Natural killer cell treated with Interleukin-12 subunit alpha and Interleukin-12 subunit beta and Interleukin-15 and Interleukin-18, amount 100 ng/mL, for 72 hours (primary cell): ENCODE results near the gene SRCAP. TPM values are rescaled to one million over a fixed set of nuclear protein-coding genes. Genes with fewer than 3 reads are reported as not detected.

Experiments
- ATAC-seq, 2 donors: fragments of 150-1000 bp; cut with Tn5 transposase in 1 of 2; sonication (Bioruptor Pico), chemical (Tn5 transposase) in 1 of 2; 2 replicates each; pipeline ENCODE4 v1.10.0; 2021
- DNase-seq: peaks from one replicate; pipeline ENCODE4 v3.0.0; 2022; ENCODE audit warnings: low spot score
- H3K27ac Mint-ChIP-seq, 2 donors: 1 replicate in 1 of 2; 2 replicates in 1 of 2; pipeline ENCODE4 v1.8.0; 2022; ENCODE audit warnings: mixed read lengths in 2 of 2, mild to moderate bottlenecking in 1 of 2, moderate library complexity in 1 of 2
- H3K27me3 Mint-ChIP-seq, 2 donors: 1 replicate in 1 of 2; 2 replicates in 1 of 2; pipeline ENCODE4 v1.8.0; 2022; ENCODE audit warnings: mixed read lengths in 2 of 2
- H3K36me3 Mint-ChIP-seq: one replicate; pipeline ENCODE4 v1.8.0; 2022; ENCODE audit warnings: mixed read lengths
- H3K4me1 Mint-ChIP-seq, 2 donors: 1 replicate in 1 of 2; 2 replicates in 1 of 2; pipeline ENCODE4 v1.8.0; 2022; ENCODE audit warnings: low read depth in 2 of 2, mixed read lengths in 2 of 2, mild to moderate bottlenecking in 1 of 2
- H3K4me3 Mint-ChIP-seq: one replicate; pipeline ENCODE4 v1.8.0; 2022; ENCODE audit warnings: mixed read lengths
- H3K9me3 Mint-ChIP-seq: 2 replicates; pipeline ENCODE4 v1.8.0; 2022; ENCODE audit warnings: mixed read lengths
- total RNA-seq, 2 donors: library from RNA; stranded (reverse); gene quantifications; one replicate each; pipeline ENCODE4 v1.2.3, GENCODE V29; 2022

Gene SRCAP
- total RNA-seq, 2 donors from 2014 or later: 90.8 to 121 TPM

DNA sequence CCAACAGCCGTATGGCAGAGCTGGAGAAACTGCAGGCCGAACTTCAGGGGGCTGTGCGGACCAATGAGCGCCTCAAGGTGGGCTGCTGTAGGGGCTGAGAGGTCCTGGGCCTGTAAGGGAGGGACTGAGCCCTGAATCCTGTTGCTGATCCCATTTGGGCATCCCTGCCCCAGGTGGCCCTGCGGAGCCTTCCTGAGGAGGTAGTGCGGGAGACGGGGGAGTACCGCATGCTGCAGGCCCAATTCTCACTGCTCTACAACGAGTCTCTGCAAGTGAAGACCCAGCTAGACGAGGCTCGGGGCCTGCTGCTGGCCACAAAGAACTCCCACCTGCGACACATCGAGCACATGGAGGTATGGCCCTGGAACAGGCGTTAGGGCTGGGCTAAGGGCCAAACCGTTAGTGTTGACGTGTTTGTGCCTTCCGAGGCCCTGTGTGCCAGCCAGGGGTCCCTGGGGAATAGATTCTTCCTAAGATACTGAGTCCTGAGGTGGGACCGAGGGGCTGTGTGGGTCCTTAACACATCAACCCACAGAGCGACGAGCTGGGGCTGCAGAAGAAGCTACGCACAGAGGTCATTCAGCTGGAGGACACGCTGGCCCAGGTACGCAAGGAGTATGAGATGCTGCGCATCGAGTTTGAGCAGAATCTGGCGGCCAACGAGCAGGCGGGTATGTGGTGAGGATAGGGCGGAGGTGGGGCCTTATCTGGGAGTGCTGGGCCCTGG, 67.4 kb downstream of the SRCAP start:
- no peaks in the 10 kb centered on the region for H3K9me3 Mint-ChIP-seq
- H3K4me3 Mint-ChIP-seq: no peak overlapping the region
- H3K36me3 Mint-ChIP-seq: peaks cover 34% of the 10 kb centered on the region
- DNase-seq (peak; percentile 58), ATAC-seq (no peak)
- H3K27me3 Mint-ChIP-seq: no peaks in the 10 kb centered on the region
- peaks cover 29 to 46% of the 10 kb centered on the region in 2 donors for H3K4me1 Mint-ChIP-seq
- H3K27ac Mint-ChIP-seq: no peak overlapping the region

DNA sequence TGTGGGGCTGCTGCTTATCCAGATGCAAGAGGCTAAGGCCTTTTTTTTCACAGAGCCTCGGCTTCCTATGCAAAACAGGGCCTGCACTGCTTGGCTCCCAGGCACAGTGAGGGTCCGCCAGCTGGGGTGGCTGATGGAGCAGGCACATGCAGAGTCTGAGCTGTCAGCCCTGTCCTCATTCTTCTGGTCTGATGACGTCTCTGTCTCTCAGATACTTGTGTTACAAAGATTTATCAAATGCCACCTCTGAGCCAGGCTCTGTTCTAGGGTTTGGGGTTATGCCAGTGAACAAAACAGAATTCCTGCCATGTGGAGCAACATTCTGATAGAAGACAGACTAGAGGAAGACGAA, 67.9 kb downstream of the SRCAP start:
- peaks cover 29 to 41% of the 10 kb centered on the region in 2 donors for H3K4me1 Mint-ChIP-seq
- ATAC-seq: no peak
- H3K27me3 Mint-ChIP-seq: no peaks in the 10 kb centered on the region
- DNase-seq: no peak
- H3K9me3 Mint-ChIP-seq: no peaks in the 10 kb centered on the region
- H3K4me3 Mint-ChIP-seq: no peak overlapping the region
- H3K36me3 Mint-ChIP-seq: peaks cover 34% of the 10 kb centered on the region
- H3K27ac Mint-ChIP-seq: peak overlapping the region; percentile 6 to 32

DNA sequence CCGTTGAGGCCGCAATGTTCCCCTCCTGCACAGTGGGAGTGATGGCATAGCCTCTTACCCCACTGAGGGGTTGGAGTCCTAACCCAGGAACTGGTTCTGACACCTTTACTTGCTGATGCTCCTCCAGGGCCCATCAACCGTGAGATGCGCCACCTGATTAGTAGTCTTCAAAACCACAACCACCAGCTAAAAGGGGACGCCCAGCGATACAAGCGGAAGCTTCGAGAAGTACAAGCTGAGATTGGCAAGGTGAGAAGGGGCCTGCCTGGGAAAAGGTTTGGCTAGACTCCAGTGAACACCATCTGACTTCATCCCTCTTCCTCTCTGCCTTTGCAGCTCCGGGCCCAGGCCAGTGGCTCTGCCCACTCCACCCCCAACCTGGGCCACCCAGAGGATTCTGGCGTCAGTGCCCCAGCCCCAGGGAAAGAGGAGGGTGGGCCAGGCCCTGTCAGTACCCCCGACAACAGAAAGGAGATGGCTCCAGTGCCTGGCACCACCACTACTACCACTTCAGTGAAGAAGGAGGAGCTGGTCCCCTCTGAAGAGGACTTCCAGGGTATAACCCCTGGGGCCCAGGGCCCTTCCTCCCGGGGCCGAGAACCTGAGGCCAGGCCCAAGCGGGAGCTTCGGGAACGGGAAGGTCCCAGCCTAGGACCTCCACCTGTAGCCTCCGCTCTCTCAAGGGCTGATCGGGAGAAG, 68.9 kb downstream of the SRCAP start:
- Mint-ChIP-seq H3K9me3 (no peaks in the 10 kb centered on the region), H3K4me3 (no peak overlapping the region), H3K27me3 (no peaks in the 10 kb centered on the region), H3K4me1 (peaks cover 31 to 40% of the 10 kb centered on the region in 2 donors), H3K27ac (no peak overlapping the region), H3K36me3 (peaks cover 42% of the 10 kb centered on the region)
- DNase-seq (peak; percentile 59), ATAC-seq (peak; percentile 62 to 63)

DNA sequence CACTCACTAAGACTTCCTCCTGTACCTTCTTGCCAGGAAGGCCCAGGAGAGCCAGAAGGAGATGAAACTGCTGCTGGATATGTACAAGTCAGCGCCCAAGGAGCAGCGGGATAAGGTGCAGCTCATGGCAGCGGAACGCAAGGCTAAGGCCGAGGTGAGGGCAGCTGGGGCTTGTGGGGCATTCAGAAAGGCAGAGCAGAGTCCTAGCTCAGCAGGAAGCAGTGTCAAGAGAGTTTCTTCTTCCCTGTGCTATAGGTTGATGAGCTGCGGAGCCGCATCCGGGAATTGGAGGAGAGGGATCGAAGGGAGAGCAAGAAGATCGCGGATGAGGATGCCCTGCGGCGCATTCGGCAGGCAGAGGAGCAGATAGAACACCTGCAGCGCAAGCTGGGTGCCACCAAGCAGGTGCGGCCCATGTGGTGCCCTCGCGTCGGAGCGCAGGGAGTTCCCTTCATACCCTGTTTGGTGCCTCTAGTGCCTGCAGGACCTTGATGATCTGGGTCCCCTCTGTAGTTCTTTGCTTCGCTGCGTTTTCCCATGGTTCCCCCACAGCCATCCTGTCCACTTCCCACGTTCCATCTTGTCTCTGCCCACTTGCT, 69.7 kb downstream of the SRCAP start:
- DNase-seq (peak; percentile 46), ATAC-seq (no peak)
- H3K27me3 Mint-ChIP-seq: no peaks in the 10 kb centered on the region
- no peak overlapping the region for H3K4me3 Mint-ChIP-seq
- peaks cover 27 to 34% of the 10 kb centered on the region in 2 donors for H3K4me1 Mint-ChIP-seq
- no peak overlapping the region for H3K27ac Mint-ChIP-seq
- no peaks in the 10 kb centered on the region for H3K9me3 Mint-ChIP-seq
- H3K36me3 Mint-ChIP-seq: peaks cover 44% of the 10 kb centered on the region

DNA sequence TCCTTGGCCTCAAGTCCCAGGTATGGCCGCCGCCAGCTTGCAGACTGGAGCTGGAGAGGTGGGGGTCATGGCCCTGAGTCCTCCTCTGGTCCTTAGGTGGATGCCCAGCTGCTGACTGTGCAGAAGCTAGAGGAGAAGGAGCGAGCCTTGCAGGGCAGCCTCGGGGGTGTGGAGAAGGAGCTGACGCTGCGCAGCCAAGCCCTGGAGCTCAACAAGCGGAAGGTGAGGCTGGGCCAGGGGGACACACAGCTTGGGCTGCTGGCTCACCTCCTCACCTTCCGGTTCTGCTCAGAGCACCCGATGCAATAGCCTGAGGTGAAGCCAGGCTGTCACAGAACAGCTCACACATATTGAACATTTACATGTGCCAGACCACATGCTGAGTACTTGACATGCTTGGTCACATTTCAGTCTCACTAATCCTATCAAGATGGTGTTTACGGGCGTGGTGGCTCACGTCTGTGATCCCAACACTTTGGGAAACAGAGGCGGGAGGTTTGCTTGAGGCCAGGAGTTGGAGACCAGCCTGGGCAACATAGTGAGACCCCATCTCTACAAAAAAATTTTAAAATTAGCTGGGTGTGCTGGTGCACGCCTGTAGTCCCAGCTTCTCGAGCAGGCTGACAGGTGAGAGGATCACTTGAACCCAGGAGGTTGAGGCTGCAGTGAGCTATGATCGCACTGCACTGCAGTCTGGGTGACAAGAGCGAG, 70.6 kb downstream of the SRCAP start:
- H3K27me3 Mint-ChIP-seq: no peaks in the 10 kb centered on the region
- H3K36me3 Mint-ChIP-seq: peaks cover 41% of the 10 kb centered on the region
- H3K27ac Mint-ChIP-seq: no peak overlapping the region
- no peaks in the 10 kb centered on the region for H3K9me3 Mint-ChIP-seq
- DNase-seq: peak; percentile 51
- no peak overlapping the region for H3K4me3 Mint-ChIP-seq
- no peak for ATAC-seq
- peaks cover 26 to 33% of the 10 kb centered on the region in 2 donors for H3K4me1 Mint-ChIP-seq

DNA sequence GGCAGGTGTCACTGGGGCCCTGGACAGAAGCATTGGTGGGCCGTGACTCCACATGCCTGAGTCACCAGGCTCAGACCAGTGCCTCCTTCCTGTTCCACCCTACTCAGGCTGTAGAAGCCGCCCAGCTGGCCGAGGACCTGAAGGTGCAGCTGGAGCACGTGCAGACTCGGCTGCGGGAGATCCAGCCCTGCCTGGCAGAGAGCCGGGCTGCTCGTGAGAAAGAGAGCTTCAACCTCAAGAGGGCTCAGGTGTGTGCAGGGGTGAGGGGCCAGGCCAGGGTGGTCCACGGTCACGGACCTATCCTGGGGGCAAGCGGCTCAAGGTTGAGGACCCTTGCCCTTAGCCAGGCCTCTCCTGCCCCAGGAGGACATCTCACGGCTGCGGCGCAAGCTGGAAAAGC, 72.8 kb downstream of the SRCAP start:
- peaks cover 33% of the 10 kb centered on the region for H3K36me3 Mint-ChIP-seq
- peaks cover 36 to 37% of the 10 kb centered on the region in 2 donors for H3K4me1 Mint-ChIP-seq
- ATAC-seq: no peak

DNA sequence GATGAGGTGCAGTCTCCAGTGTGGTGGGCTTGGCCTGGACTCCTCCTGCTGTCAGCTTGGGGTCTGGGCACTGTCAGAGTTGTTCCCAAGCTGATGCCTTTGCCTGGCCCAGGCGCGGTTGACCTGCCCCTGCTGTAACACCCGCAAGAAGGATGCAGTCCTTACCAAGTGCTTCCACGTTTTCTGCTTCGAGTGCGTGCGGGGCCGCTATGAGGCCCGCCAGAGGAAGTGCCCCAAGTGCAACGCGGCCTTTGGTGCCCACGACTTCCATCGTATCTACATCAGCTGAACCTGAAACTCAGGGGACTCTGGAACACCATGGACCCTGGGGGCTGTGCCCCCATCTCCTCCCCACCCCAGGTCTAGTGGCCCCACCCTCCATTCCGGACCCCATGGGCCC, 74.9 kb downstream of the SRCAP start:
- H3K27ac Mint-ChIP-seq: no peak overlapping the region
- ATAC-seq (no peak), DNase-seq (no peak)
- H3K4me1 Mint-ChIP-seq: peaks cover 31 to 35% of the 10 kb centered on the region in 2 donors
- peaks cover 22% of the 10 kb centered on the region for H3K36me3 Mint-ChIP-seq
- H3K4me3 Mint-ChIP-seq: no peak overlapping the region
- H3K9me3 Mint-ChIP-seq: no peaks in the 10 kb centered on the region
- peaks cover 3 to 9% of the 10 kb centered on the region in 2 donors for H3K27me3 Mint-ChIP-seq

More for the DNA sequence above, 72.8 kb downstream of the SRCAP start:
- Mint-ChIP-seq H3K27ac (no peak overlapping the region), H3K9me3 (no peaks in the 10 kb centered on the region), H3K4me3 (no peak overlapping the region), H3K27me3 (peaks cover 0 to 2% of the 10 kb centered on the region in 2 donors)
- no peak for DNase-seq

DNA sequence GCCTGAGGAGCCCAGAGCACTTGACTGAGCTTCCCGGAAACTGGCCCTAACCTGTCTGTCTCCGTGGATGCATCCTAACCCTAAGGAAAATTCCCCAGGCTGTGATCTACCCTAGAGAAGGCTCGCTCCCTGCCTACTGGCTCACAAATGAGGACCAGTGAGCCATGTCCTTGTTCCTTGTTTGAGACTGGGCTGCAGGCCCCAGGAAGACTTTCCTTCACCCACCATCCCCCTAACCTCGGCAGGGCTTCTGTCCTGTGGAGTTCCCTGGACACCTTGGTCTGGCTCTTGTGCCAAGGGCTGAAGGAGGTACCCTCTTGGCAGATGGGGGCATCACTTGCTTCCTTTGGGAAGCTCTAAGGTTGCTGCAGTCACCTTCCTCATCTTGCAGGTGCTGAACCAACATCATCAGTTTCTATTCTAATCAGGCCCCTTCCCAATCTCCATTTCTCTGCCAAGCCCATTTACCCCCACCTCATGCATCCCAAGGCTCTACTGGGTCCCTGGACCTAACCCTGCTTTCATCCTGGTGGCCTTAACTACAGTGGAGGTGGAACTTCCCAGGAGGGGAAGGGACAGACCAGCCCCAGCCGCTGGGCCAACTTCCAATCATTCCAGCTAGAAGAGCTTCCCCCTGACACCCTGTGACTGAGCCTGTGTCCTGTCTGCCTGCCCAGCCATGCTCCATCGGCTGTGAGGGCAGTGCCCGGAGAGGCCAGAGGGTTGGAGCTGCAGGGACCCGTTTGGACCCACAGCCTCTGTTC, 75.6 kb downstream of the SRCAP start:
- peak; percentile 51 for DNase-seq
- peak overlapping the region; percentile 70 for H3K4me3 Mint-ChIP-seq
- H3K27ac Mint-ChIP-seq: no peak overlapping the region
- ATAC-seq: no peak
- peaks cover 31 to 32% of the 10 kb centered on the region in 2 donors for H3K4me1 Mint-ChIP-seq
- peaks cover 3 to 9% of the 10 kb centered on the region in 2 donors for H3K27me3 Mint-ChIP-seq
- H3K36me3 Mint-ChIP-seq: peaks cover 18% of the 10 kb centered on the region
- no peaks in the 10 kb centered on the region for H3K9me3 Mint-ChIP-seq

DNA sequence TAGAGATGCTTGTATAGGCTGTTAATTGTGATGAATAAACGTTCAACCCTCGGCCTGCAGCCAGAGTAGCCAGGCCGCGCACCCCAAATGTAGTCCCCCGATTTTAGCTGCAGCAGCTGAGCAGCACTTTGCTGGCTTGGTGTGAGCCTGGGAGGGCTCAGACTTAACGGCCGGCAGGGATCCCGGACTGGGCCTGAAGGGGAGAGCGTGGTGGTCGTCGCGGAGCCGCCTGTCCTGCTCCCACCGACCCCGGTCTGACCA, 76.1 kb downstream of the SRCAP start:
- H3K4me1 Mint-ChIP-seq: peaks cover 31 to 32% of the 10 kb centered on the region in 2 donors
- peaks cover 18% of the 10 kb centered on the region for H3K36me3 Mint-ChIP-seq
- peak overlapping the region; percentile 70 for H3K4me3 Mint-ChIP-seq
- DNase-seq (no peak), ATAC-seq (peak in 1 of 2 donors; percentile 1)
- no peaks in the 10 kb centered on the region for H3K9me3 Mint-ChIP-seq
- H3K27ac Mint-ChIP-seq: no peak overlapping the region
- peaks cover 3 to 9% of the 10 kb centered on the region in 2 donors for H3K27me3 Mint-ChIP-seq

DNA sequence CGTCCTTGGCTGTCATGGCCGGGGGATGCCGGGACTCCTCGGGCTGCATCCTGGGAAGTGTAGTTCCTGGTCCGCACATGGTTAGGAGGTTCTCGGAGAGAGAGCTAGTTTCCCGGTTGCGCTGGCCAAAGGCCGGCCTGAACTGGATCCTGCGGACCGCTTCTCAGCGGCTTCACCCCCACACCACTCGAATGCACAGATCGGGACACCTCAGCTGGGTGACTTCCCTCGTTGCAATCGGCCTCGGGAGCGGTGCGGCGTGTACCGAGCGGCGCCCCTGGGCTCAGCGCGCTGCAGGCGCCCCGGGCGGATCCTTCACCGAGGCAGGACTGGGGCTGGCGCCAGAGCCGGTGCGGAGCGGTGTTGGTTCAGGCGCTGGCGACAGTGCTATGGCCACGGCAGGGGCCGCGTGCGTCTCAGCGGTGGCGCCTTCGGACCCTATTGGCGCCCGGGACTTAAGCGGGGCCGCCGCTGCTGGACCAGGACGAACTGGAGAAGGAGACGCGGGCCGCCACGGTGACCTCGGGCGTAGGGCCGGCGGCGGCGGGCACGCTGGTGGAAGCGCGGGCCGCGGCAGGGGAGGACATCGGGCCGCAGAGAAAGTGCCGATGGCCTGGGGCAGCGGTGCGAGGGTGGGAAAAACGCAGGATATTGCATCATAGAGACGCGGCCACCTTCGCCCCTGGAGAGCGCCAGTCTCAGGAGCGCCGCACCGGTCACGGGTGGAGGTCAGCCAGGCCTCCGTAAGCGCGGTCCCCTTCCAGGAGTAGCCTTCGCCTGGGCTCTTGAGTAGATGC, 76.6 kb downstream of the SRCAP start:
- peak; percentile 70 for DNase-seq

DNA sequence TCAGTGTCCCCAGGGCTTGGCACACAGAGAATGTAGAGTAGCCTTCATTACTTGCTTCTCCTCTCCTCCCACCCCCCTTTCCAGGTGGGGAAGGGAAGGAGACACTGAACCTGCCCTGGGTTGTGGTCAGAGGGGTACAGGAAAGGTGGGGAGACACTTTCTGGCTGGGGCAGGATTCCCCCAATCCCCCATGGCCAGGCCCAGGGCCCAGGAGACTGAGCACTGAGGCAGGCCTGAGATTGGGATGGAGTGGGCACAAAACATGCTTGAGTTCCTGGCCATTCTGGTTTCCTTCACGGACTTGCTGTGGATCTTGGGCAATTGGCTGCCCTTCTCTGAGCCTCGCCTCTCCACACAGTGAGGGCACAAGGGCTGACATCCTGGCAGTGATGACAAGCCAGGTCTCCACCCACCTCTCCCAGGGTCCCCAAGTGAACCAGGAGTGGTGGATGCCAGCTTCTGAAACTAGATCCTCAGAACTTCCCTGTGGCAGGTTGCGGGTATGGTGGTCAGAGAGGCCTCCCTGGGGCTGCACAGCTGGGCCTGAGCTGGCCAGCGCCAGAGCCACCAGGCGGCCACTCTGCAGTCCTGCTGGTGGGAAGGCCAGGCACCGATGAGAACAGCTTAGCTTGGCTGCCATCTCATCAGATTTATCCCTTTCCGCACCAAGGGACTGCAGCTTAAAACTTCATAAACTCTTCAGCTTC, 78.8 kb downstream of the SRCAP start:
- H3K27ac Mint-ChIP-seq: peak overlapping the region in 1 of 2 donors; percentile 32
- no peaks in the 10 kb centered on the region for H3K9me3 Mint-ChIP-seq
- ATAC-seq: no peak
- DNase-seq: no peak
- H3K27me3 Mint-ChIP-seq: peaks cover 3 to 9% of the 10 kb centered on the region in 2 donors
- peaks cover 5% of the 10 kb centered on the region for H3K36me3 Mint-ChIP-seq
- H3K4me1 Mint-ChIP-seq: peaks cover 24 to 25% of the 10 kb centered on the region in 2 donors
- peak overlapping the region; percentile 50 for H3K4me3 Mint-ChIP-seq

More for the DNA sequence above, 76.6 kb downstream of the SRCAP start:
- no peak overlapping the region for H3K27ac Mint-ChIP-seq
- peak overlapping the region; percentile 70 for H3K4me3 Mint-ChIP-seq
- no peaks in the 10 kb centered on the region for H3K9me3 Mint-ChIP-seq
- H3K36me3 Mint-ChIP-seq: peaks cover 18% of the 10 kb centered on the region
- peaks cover 3 to 9% of the 10 kb centered on the region in 2 donors for H3K27me3 Mint-ChIP-seq
- ATAC-seq: peak; percentile 69 to 79
- H3K4me1 Mint-ChIP-seq: peaks cover 31 to 32% of the 10 kb centered on the region in 2 donors

DNA sequence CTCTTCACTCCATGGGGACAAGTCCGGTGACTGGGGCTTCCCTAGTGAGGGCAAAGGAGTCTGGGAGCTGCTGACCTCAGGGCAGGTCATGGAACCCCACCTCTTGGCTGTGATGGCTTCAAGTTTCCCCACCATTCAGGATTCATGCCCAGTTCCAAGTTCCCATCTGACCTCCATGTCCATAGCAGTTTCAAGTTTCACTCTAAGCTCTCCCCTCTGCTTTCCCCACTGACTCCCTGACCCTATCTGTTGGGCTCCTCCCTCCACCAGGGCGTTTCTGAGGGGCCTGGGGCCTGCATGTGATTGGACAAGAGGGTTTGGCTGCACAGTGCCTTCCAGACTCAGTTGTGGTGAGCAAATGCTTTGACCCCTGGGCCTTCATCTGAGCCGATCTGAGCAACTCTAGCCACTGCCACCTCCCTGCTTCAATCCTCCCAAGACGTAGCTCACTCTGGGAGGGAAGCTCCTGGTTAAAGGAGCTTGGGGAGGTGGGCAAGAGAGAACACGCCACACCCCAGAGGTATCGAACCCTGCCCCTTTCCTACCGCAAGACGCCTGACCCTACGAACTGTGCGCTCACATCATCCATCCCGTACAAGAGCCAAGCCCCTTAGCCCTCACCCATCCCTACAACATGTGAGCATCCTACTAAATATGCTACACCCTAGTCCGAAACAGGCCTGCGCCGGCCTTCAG, 79.7 kb downstream of the SRCAP start:
- no peak overlapping the region for H3K27ac Mint-ChIP-seq
- no peak for ATAC-seq
- H3K4me3 Mint-ChIP-seq: no peak overlapping the region
- DNase-seq: no peak
- peaks cover 19 to 23% of the 10 kb centered on the region in 2 donors for H3K4me1 Mint-ChIP-seq
- no peaks in the 10 kb centered on the region for H3K9me3 Mint-ChIP-seq
- peaks cover 3 to 9% of the 10 kb centered on the region in 2 donors for H3K27me3 Mint-ChIP-seq
- H3K36me3 Mint-ChIP-seq: no peaks in the 10 kb centered on the region
